ENCODE measurements around the gene ZCCHC8. TPM values are rescaled to one million over a fixed set of nuclear protein-coding genes. Genes with fewer than 3 reads are reported as not detected.
A peak's percentile ranks its signal among the peaks of the same experiment; 100 is the strongest.

ZCCHC8 gene
- 10 to 100 TPM; 49.4 to 54.8 TPM for total RNA-seq
- polyA plus RNA-seq (2013, experiment 1 of 2), result 28.2 TPM
- polyA plus RNA-seq (2013, experiment 2 of 2), result 41.5 TPM
- total RNA-seq, result 50.1 to 96.5 (median 74.1) reads per million in 172 experiments

DNA sequence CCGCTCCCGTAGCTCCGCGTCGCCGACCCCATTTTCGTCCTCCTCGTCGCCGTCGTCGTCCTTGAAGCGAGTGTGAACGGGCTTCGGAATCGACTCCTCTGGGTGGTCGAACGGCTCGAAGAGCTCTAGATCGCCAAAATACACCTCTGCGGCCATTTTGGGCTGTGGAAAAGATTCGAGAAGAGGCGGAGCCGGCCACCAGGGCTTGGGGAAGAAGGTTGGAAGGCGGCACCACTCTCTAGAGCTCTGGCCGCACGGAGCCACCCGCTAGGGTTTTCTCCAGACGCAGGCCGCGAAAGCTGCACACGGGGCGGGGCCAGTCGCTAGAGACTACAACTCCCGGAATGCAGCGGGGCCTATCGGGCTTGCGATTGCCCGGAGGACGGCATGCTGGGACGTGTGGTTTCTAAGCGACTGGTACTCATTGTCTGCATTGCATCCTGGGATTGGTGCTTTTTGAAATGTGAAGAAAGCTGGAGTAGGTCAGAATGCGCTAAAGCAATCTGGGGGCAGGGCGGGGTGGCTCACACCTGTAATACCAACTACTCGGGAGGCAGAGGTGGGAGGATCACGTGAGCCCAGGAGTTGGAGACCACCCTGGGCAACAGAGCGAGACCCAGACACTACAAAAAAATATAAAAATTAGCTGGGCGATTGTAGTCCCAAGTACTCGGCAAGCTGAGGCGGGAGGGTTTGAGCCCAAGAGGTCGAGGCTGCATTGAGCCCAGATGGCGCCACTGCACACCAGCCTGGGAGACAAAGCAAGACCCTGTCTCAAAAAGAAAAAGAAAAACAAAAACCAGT lies at the start of gene ZCCHC8:
ZCCHC8 (minus strand) TSS at position 248 of the 804 bp plus-strand sequence; CDS start at position 156, 92 bp downstream.
- Histone ChIP-seq H3K27ac (ENCODE audit: low read depth in 1 of 2, low read length in 2 of 2) (peak within 1 kb of the TSS; percentile 88 to 89), H3K9me3 (ENCODE audit: control insufficient read depth in 1 of 2, insufficient read depth in 1 of 2, low read length in 2 of 2) (no peaks in the 10 kb centered on the region), H3K36me3 (ENCODE audit: insufficient read depth, low read length) (peaks cover 28% of the 10 kb centered on the region), H3K4me3 (ENCODE audit: low read length) (peak within 1 kb of the TSS; percentile 80), H3K4me1 (ENCODE audit: insufficient read depth, low read length) (peaks cover 43% of the 10 kb centered on the region), H3K27me3 (ENCODE audit: control insufficient read depth in 1 of 2, insufficient read depth in 2 of 2, low read length in 2 of 2) (no peaks in the 10 kb centered on the region)
- peak; percentile 91 to 99 (median 96) for DNase-seq
- Mint-ChIP-seq H3K4me3 (peak within 1 kb of the TSS; percentile 96), H3K9me3 (no peaks in the 10 kb centered on the region), H3K27ac (peak within 1 kb of the TSS; percentile 97), H3K36me3 (ENCODE audit: low read depth) (peaks cover 59% of the 10 kb centered on the region), H3K27me3 (no peaks in the 10 kb centered on the region), H3K4me1 (ENCODE audit: low read depth) (peaks cover 49% of the 10 kb centered on the region)
- intact Hi-C loops (cut with DNase I, micrococcal nuclease), result loop anchor here (1.0 to 10.0 kb wide), 5 partner anchors 25 to 251 kb away; partner anchors contain the start of genes DENR (in 1 of the 2), KNTC1 (in 1 of the 2), RSRC2 (in 1 of the 2) and VPS33A (in 1 of the 2)
- CTCF ChIA-PET, result interaction anchor here (0.6 to 2.1 kb wide), 12 partner anchors 10 to 706 kb away, joined by 3 to 22 read pairs (median 4); partner anchors contain the start of genes CLIP1, DENR, KNTC1 and RSRC2
- peak; percentile 92 for ATAC-seq (ENCODE audit: poor library complexity)
- TF ChIP-seq, protein P1, sequence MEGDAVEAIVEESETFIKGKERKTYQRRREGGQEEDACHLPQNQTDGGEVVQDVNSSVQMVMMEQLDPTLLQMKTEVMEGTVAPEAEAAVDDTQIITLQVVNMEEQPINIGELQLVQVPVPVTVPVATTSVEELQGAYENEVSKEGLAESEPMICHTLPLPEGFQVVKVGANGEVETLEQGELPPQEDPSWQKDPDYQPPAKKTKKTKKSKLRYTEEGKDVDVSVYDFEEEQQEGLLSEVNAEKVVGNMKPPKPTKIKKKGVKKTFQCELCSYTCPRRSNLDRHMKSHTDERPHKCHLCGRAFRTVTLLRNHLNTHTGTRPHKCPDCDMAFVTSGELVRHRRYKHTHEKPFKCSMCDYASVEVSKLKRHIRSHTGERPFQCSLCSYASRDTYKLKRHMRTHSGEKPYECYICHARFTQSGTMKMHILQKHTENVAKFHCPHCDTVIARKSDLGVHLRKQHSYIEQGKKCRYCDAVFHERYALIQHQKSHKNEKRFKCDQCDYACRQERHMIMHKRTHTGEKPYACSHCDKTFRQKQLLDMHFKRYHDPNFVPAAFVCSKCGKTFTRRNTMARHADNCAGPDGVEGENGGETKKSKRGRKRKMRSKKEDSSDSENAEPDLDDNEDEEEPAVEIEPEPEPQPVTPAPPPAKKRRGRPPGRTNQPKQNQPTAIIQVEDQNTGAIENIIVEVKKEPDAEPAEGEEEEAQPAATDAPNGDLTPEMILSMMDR (IDR thresholded peaks at IDR 0.05), result no peak
- POLR2A ChIA-PET, result interaction anchor here (0.6 to 7.3 kb wide), 32 partner anchors 9 to 1211 kb away, joined by 3 to 208 read pairs (median 4); partner anchors contain the start of genes ATP6V0A2, CLIP1, DDX55 and DENR

GRCh38 chr12:122547330-122547729 lies 46.6 kb upstream of the ZCCHC8 start:
- TF ChIP-seq, protein P1 (IDR thresholded peaks at IDR 0.05), result no peak

DNA sequence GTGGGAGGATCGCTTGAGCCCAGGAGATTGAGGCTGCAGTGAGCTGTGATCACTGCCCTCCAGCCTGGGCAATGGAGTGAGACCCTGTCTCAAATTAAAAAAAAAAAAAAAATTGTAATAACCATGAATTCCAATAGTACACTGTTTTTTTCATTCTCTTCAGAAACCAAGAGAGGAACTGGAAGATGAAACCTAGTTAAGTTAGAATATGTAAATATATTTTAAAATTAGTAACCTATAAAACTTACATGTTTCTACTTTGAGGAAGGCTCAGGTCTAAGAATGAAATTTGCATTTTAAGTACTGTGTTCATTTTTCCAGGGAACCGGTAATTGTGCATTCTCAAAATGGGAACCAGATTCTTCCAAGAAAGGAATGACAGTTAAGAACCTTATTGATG lies 45.1 kb upstream of the ZCCHC8 start:
- H3K36me3 ChIP-seq (ENCODE audit: insufficient read depth, low read length), result peaks cover 47% of the 10 kb centered on the region
- no peaks in the 10 kb centered on the region for H3K9me3 ChIP-seq (ENCODE audit: control insufficient read depth in 1 of 2, insufficient read depth in 1 of 2, low read length in 2 of 2)
- Mint-ChIP-seq H3K27me3 (no peaks in the 10 kb centered on the region), H3K9me3 (no peaks in the 10 kb centered on the region), H3K4me3 (no peak overlapping the region), H3K4me1 (ENCODE audit: low read depth) (no peaks in the 10 kb centered on the region), H3K27ac (no peak overlapping the region), H3K36me3 (ENCODE audit: low read depth) (peaks cover 54% of the 10 kb centered on the region)
- ChIA-PET CTCF (no interaction called here), POLR2A (no interaction called here)
- TF ChIP-seq, protein P1 (IDR thresholded peaks at IDR 0.05), result no peak
- H3K27ac ChIP-seq (ENCODE audit: low read depth in 1 of 2, low read length in 2 of 2), result no peak overlapping the region
- no peak for ATAC-seq (ENCODE audit: poor library complexity)
- DNase-seq, result no peak
- H3K4me1 ChIP-seq (ENCODE audit: insufficient read depth, low read length), result peaks cover 3% of the 10 kb centered on the region
- intact Hi-C loops (cut with DNase I, micrococcal nuclease), result no loop called here
- no peaks in the 10 kb centered on the region for H3K27me3 ChIP-seq (ENCODE audit: control insufficient read depth in 1 of 2, insufficient read depth in 2 of 2, low read length in 2 of 2)
- H3K4me3 ChIP-seq (ENCODE audit: low read length), result no peak overlapping the region

More at GRCh38 chr12:122547330-122547729, 46.6 kb upstream of the ZCCHC8 start:
- POLR2A ChIA-PET, result no interaction called here
- Mint-ChIP-seq H3K27ac (no peak overlapping the region), H3K9me3 (no peaks in the 10 kb centered on the region), H3K36me3 (ENCODE audit: low read depth) (peaks cover 63% of the 10 kb centered on the region), H3K4me3 (no peak overlapping the region), H3K4me1 (ENCODE audit: low read depth) (no peaks in the 10 kb centered on the region), H3K27me3 (no peaks in the 10 kb centered on the region)
- Histone ChIP-seq H3K9me3 (ENCODE audit: control insufficient read depth in 1 of 2, insufficient read depth in 1 of 2, low read length in 2 of 2) (no peaks in the 10 kb centered on the region), H3K4me1 (ENCODE audit: insufficient read depth, low read length) (no peaks in the 10 kb centered on the region), H3K27ac (ENCODE audit: low read depth in 1 of 2, low read length in 2 of 2) (no peak overlapping the region), H3K36me3 (ENCODE audit: insufficient read depth, low read length) (peaks cover 55% of the 10 kb centered on the region), H3K4me3 (ENCODE audit: low read length) (no peak overlapping the region), H3K27me3 (ENCODE audit: control insufficient read depth in 1 of 2, insufficient read depth in 2 of 2, low read length in 2 of 2) (no peaks in the 10 kb centered on the region)
- CTCF ChIA-PET, result no interaction called here
- intact Hi-C loops (cut with DNase I, micrococcal nuclease), result no loop called here
- ATAC-seq (ENCODE audit: poor library complexity) (no peak), DNase-seq (no peak)

Measured in CD4-positive, alpha-beta T cell (primary cell).